DOHH2 (cell line): ENCODE data around the gene MACROH2A2.
A peak's percentile ranks its signal among the peaks of the same experiment; 100 is the strongest.

Experiments used
- H3F3A ChIP-seq: fragments of 200-600 bp; sonication (generic), shearing (Covaris generic); 2 replicates; pipeline ENCODE4 v1.6.0; 2016; ENCODE audit warnings: antibody characterized with exemption, mild to moderate bottlenecking; ENCODE audit not compliant: control insufficient read depth, insufficient read depth
- H3K27ac ChIP-seq: fragments of 200-600 bp; sonication (generic); 2 replicates; pipeline ENCODE4 v1.5.1; 2014; ENCODE audit warnings: low read depth, mild to moderate bottlenecking, low read length, moderate library complexity
- H3K27me3 ChIP-seq: fragments of 200-600 bp; sonication (generic); 2 replicates; pipeline ENCODE4 v1.6.1; 2014; ENCODE audit warnings: mild to moderate bottlenecking, low read length, mixed read lengths; ENCODE audit not compliant: control insufficient read depth
- H3K36me3 ChIP-seq: fragments of 200-600 bp; sonication (generic); 2 replicates; pipeline ENCODE4 v1.6.1; 2014; ENCODE audit warnings: mild to moderate bottlenecking, low read length, moderate library complexity, mixed read lengths; ENCODE audit not compliant: control insufficient read depth
- H3K4me1 ChIP-seq: fragments of 200-600 bp; sonication (generic); 2 replicates; pipeline ENCODE4 v1.6.1; 2014; ENCODE audit warnings: mild to moderate bottlenecking, low read length, mixed read lengths; ENCODE audit not compliant: control insufficient read depth
- H3K4me2 ChIP-seq: fragments of 200-600 bp; sonication (generic); 2 replicates; pipeline ENCODE4 v1.6.0; 2014; ENCODE audit warnings: mild to moderate bottlenecking, low read length, moderate library complexity
- H3K4me3 ChIP-seq: fragments of 200-600 bp; sonication (generic); 2 replicates; pipeline ENCODE4 v1.5.1; 2014; ENCODE audit warnings: mild to moderate bottlenecking, low read length, mixed read lengths
- H3K79me2 ChIP-seq: fragments of 200-600 bp; sonication (generic); 2 replicates; pipeline ENCODE4 v1.6.1; 2014; ENCODE audit warnings: mild to moderate bottlenecking, low read length, mixed read lengths; ENCODE audit not compliant: control insufficient read depth
- H3K9me2 ChIP-seq: fragments of 200-600 bp; sonication (generic); replicated peaks from 2 replicates; pipeline ENCODE4 v1.6.1; 2014; ENCODE audit warnings: mild to moderate bottlenecking, low read length, mixed read lengths; ENCODE audit not compliant: control insufficient read depth
- H3K9me3 ChIP-seq: fragments of 200-600 bp; sonication (generic); 2 replicates; pipeline ENCODE4 v1.6.1; 2014; ENCODE audit warnings: antibody characterized with exemption, low read length, mixed read lengths; ENCODE audit not compliant: control insufficient read depth, insufficient read depth
- H4K20me1 ChIP-seq: fragments of 200-600 bp; sonication (generic); 2 replicates; pipeline ENCODE4 v1.6.0; 2014; ENCODE audit warnings: low read depth, mild to moderate bottlenecking, antibody characterized with exemption, low read length, moderate library complexity; ENCODE audit not compliant: control insufficient read depth, insufficient read depth
- EZH2phosphoT487 ChIP-seq: fragments of 200-600 bp; sonication (generic); IDR thresholded peaks from 2 replicates; pipeline ENCODE4 v1.6.1; 2017; ENCODE audit warnings: borderline replicate concordance, mild to moderate bottlenecking, antibody characterized with exemption, low read length, moderate library complexity, mixed read lengths
- TF ChIP-seq, protein P1 (sequence below): fragments of 200-600 bp; sonication (generic); IDR thresholded peaks from one replicate; pipeline ENCODE4 v1.5.1; 2014; ENCODE audit warnings: antibody characterized with exemption, mild to moderate bottlenecking, low read depth, low read length; ENCODE audit not compliant: poor library complexity, severe bottlenecking

MACROH2A2 gene

DNA sequence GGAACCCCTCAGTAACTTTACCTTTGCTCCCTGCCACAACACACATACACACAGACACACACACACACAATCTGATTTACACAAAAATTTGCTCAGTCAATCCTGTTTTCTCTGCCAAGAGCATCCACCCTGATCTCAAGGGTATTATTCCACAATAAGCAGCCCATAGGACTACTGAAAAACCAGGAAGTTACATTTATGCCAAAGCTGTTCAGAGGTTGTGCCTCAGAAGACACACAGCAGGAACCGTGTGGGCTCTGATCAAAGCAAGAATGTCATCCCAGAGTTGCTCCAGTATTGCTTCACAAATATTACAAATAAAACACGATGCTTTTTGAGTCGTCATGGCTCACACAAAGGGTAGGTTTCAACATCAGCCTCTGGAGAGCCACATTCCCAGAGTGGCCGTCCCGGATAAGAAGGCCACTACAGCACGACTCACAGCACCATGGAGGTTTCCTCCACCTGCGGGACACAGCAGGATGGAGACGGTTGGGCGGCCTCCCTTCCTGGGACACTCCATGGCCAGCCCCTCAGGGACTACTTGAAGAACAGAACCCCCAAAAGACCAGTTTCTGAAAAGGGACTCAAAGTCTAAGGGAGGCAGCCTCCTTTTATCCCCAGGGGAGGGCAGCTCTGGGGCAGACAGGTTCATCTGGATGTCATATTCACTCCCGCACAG, 78.4 kb downstream of the MACROH2A2 start:
- no peaks in the 10 kb centered on the region for H3K36me3 ChIP-seq
- no peaks in the 10 kb centered on the region for H3K27me3 ChIP-seq
- no peaks in the 10 kb centered on the region for H4K20me1 ChIP-seq
- peak overlapping the region; percentile 94 for H3K4me2 ChIP-seq
- peaks cover 13% of the 10 kb centered on the region for H3F3A ChIP-seq
- no peaks in the 10 kb centered on the region for H3K9me3 ChIP-seq
- peak overlapping the region; percentile 85; the same call in 1 of the 2 replicates for H3K4me3 ChIP-seq
- H3K9me2 ChIP-seq: no peaks in the 10 kb centered on the region
- H3K79me2 ChIP-seq: peaks cover 13% of the 10 kb centered on the region
- no peak for TF ChIP-seq EZH2phosphoT487
- H3K4me1 ChIP-seq: peaks cover 29% of the 10 kb centered on the region
- H3K27ac ChIP-seq: no peak overlapping the region

DNA sequence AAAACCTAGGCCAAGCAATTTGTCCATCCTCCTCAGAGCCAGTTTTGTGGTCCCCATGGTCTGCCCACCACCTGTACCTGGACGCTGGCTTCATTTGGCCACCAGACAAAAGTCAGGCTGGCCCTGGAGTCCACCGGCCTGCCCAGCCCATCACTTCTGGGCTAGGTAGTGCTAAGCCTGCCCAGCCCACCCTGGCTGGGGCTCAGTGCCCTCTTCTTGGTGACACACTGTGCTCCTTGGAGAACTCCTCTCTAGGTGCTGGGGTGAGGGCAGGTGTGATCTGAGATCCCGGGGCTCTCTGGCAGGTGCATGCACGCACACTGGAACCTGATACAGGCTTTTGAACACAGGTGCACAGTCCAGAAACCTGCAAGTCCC, 78.9 kb downstream of the MACROH2A2 start:
- peaks cover 13% of the 10 kb centered on the region for H3F3A ChIP-seq
- no peak overlapping the region for H3K27ac ChIP-seq
- H3K9me3 ChIP-seq: no peaks in the 10 kb centered on the region
- H3K36me3 ChIP-seq: no peaks in the 10 kb centered on the region
- H3K79me2 ChIP-seq: peaks cover 13% of the 10 kb centered on the region
- H3K4me1 ChIP-seq: peaks cover 23% of the 10 kb centered on the region
- no peaks in the 10 kb centered on the region for H3K9me2 ChIP-seq
- TF ChIP-seq, protein P1, sequence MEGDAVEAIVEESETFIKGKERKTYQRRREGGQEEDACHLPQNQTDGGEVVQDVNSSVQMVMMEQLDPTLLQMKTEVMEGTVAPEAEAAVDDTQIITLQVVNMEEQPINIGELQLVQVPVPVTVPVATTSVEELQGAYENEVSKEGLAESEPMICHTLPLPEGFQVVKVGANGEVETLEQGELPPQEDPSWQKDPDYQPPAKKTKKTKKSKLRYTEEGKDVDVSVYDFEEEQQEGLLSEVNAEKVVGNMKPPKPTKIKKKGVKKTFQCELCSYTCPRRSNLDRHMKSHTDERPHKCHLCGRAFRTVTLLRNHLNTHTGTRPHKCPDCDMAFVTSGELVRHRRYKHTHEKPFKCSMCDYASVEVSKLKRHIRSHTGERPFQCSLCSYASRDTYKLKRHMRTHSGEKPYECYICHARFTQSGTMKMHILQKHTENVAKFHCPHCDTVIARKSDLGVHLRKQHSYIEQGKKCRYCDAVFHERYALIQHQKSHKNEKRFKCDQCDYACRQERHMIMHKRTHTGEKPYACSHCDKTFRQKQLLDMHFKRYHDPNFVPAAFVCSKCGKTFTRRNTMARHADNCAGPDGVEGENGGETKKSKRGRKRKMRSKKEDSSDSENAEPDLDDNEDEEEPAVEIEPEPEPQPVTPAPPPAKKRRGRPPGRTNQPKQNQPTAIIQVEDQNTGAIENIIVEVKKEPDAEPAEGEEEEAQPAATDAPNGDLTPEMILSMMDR: no peak
- no peak for TF ChIP-seq EZH2phosphoT487
- no peaks in the 10 kb centered on the region for H3K27me3 ChIP-seq
- no peaks in the 10 kb centered on the region for H4K20me1 ChIP-seq
- peak overlapping the region; percentile 94 for H3K4me2 ChIP-seq
- H3K4me3 ChIP-seq: peak overlapping the region; percentile 85

DNA sequence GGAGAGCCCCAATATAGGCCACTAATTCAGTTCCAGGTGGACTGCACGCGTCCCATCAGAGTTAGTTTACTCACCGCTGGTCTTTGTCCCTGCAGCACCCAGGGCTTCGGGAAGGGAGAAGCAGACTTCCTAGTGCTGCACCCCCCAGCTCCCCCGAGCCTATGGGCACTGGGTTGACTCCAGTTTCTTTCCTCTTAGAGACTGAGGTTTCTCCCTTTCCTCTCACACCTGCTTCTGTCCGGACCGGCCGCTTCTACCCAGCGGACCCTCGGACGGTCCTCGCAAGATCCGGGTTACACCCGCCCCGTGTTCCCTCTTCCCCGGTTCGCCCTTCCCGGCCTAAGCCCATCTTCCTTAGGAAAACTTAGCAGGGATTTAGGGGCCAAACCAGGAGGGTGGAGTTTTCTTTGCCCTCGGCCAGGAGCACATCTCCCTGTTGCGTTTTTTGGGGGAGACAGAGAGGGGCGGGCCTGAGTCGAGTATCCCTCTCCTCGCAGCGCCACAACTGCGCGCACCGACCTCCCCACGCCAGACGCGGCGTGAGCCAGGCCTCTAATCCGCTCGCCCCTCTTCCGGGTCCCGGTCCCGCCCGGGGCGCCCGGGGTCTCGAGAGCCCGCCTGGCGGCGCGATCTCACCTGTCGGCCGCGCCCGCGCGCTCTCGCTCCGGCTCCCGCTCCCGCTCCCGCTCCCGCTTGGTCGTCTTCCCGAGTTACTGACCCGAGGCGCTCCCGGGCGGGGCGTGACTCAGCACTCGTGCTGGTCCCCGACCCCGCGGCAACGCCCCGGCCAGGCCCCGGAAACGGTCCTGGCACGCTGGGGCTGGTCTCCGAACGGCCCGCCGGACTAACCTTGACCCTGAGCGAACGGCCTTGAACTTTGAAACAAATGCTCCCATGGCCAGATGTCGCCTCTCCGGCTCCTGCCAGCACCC, 79.7 kb downstream of the MACROH2A2 start, which contains the start of gene AIFM2:
Gene AIFM2 (minus strand): TSS at position 728 of the 932 bp plus-strand sequence. CDS start 8,741 bp downstream, outside the sequence.
- Histone ChIP-seq H3K4me2 (peak within 1 kb of the TSS; percentile 94), H3K9me2 (no peaks in the 10 kb centered on the region), H3K9me3 (no peaks in the 10 kb centered on the region), H3K4me3 (peak within 1 kb of the TSS; percentile 85), H4K20me1 (no peaks in the 10 kb centered on the region), H3K36me3 (no peaks in the 10 kb centered on the region), H3K27me3 (no peaks in the 10 kb centered on the region), H3K4me1 (peaks cover 23% of the 10 kb centered on the region), H3K79me2 (peaks cover 13% of the 10 kb centered on the region), H3F3A (peaks cover 13% of the 10 kb centered on the region), H3K27ac (no peak within 1 kb of the TSS)
- TF ChIP-seq, protein P1: peak; percentile 15
- no peak for TF ChIP-seq EZH2phosphoT487
